LNCAP (cell line): Measurements from ENCODE around the gene LHPP.

Experiments
- TF ChIP-seq, protein P1 (sequence below): fragments of 450-650 bp; IDR thresholded peaks from 2 replicates; pipeline ENCODE4 v1.5.1; 2017; ENCODE audit warnings: mild to moderate bottlenecking

Gene LHPP

DNA sequence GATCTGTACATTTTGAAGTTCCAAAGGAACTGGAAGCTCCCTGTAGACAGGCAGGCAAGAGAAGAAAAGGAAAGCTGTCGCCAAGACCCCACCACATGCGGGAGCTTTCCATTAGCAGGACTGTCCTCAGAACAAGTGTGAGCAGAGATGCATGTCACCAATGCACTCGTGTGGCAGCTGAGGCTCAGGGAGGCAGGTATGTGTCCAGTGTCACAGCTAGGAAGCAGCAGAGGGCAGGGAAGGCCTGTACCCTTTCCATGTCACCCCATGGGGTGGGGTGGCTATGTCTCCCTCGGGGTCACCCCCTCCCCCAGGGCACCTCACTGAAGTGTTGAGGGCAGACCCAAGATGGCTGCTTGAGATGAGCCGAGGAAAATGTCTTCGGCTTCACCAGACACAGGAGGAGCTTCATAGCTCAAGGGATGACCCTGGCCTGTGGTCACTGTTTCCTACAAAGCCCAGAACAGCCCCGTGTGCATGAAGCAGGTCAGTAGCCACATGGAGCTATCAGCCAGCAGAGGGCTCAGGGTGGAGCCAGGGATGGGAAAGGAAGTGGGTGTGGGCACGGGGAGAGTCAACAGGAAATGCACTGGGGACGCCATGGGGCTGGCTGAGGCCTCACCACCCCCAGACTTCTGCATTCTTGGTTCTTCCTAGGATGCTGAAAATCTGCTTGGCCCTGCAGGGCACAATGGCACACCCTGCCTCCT is 186.0 kb downstream of the LHPP start:
- TF ChIP-seq, protein P1, sequence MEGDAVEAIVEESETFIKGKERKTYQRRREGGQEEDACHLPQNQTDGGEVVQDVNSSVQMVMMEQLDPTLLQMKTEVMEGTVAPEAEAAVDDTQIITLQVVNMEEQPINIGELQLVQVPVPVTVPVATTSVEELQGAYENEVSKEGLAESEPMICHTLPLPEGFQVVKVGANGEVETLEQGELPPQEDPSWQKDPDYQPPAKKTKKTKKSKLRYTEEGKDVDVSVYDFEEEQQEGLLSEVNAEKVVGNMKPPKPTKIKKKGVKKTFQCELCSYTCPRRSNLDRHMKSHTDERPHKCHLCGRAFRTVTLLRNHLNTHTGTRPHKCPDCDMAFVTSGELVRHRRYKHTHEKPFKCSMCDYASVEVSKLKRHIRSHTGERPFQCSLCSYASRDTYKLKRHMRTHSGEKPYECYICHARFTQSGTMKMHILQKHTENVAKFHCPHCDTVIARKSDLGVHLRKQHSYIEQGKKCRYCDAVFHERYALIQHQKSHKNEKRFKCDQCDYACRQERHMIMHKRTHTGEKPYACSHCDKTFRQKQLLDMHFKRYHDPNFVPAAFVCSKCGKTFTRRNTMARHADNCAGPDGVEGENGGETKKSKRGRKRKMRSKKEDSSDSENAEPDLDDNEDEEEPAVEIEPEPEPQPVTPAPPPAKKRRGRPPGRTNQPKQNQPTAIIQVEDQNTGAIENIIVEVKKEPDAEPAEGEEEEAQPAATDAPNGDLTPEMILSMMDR = no peak

DNA sequence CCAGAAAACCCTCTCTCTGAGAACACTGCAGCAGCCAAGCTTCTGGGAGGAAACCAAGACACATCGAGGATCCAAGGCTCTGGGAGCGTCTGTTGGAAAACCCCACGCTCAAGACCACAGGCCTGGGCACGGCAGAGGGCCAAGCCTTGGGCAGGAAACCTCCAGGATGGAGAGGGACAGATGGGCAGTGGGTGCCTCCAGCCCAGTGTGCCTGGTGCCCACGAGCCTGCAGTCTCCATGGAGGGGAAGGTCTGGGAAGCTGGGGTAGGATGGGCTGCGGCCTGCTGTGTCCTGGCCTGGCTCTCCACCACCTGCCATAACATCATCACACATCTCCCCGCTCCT is 186.5 kb downstream of the LHPP start:
- TF ChIP-seq, protein P1 = no peak

DNA sequence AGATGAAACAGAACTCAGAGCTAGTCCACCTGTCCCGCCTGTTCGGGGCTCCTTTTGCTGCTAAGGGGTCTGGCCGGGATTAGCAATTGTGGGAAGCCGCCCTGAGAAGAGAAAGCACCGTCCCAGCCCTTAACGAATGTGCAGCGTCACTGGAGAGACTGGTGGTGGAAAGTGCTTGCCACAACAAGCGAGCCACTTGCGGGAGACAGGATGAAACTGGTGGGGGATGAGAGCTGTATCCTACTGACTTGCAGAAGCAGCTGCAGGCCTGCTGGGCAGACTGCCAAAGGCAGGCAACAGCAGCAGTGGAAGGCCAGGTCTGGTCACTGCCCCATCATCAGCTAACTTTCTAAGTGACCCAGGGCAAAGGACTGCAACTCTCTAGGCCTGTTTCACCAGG is 187.1 kb downstream of the LHPP start:
- TF ChIP-seq, protein P1 = no peak

DNA sequence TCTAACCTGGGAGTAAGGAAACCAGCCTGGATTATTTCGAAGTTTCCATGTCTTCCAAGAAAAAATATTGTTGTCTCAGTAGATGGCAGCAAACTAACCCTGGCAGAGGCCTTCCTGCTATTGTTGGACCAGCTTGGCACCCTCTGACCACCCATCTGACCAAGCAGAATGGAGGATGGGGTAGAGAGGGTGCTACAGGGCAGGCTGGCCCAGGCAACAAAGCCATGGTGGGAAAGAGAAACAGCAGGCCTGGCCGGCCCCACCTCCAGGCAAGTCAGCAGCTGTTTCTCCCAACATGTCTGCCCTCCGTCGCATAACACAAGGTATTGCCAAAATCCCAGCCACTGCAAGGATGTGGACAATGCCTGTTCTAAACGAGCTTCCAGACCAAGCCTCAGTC is 187.6 kb downstream of the LHPP start:
- TF ChIP-seq, protein P1 = no peak

DNA sequence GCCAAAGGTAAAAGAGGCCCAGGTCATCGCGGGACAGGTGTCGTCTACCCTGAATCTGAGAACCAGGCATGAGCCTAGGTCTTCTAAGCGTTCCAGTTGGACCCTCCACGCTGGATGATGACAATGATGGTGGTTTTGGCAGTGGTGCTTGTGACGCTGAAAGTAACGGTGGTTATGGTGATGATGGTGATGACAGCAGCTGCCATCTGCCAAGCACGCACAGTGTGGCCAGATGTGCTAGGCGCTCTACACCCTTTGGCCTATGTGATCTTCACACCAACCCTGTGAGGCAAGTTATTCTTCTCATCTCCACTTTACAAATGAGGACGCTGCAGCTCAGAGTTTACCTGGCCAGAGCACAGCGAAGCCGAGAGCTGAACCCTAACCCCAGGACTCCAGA is 188.6 kb downstream of the LHPP start:
- TF ChIP-seq, protein P1 = no peak

DNA sequence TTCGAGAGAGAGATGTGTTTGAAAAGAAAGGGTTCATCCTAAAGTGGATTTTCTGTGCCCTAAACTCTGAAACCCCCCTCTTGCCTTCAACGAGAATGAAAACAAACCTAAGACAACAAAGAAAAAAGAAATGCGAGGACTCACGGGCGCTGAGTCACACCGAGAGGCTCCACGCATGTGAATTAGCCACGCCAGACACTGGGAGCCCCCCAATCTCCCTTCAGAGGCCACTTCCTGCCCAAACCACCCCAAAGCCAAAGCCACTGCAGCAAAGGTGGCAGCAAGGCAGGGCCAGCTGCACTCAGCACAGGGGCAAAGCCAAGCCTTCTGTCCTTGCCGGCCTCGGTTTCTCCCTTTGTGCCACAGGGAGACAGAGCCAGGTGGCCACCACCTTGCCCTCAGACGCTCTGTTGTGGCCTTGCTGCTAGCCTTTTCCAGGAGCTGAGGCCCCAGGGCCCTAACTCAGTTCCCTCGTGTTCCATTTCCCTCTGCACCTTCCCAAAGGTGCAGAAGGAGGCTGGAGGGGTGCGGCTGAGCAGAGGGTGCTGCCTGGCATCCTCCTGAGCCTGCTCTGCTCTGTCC is 189.3 kb downstream of the LHPP start:
- TF ChIP-seq, protein P1 = no peak

DNA sequence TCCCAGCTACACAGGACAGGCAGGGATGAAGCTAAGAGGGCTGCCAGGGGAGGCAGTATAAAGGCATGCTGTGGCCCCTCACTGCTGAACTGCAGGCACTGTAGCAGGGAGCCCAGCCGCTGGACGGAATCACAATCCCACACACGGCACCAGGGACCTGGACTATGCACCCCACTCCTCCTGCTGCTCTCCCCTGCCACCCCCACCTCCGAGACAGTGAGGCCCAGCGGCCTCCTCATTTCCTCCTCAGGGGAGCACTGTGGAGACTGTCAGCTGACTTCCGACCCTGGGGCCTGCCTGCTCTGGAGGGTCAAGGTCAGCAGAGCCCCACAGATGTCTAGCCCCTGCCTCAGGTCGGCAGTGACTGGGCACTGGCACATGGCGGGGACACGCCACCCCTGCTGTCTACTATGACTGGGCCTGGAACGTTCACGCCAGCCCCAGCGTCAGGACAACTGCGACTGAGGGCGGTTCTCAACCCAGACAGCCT is 189.8 kb downstream of the LHPP start:
- TF ChIP-seq, protein P1 = no peak

DNA sequence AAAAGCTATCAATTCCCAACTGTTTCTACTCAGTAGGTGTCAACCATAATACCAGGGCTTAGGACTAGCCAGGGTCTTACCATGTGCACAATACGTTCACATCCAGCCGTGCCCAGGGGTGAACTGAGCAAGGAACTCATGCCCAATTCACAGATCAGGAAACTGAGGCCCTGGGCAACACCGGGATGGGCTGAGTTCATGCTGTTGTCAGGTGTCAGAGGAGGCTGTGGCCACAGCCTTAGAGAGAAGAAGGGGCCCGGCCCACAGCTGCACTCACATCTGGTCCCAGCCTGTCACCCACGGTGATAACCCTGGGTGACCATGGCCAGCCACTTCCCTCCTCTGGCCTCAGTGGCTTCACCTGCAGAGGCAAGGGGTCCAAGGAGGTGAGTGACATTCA is 190.6 kb downstream of the LHPP start:
- TF ChIP-seq, protein P1 = no peak
